ENCODE data around the gene MAP3K4.

DNA sequence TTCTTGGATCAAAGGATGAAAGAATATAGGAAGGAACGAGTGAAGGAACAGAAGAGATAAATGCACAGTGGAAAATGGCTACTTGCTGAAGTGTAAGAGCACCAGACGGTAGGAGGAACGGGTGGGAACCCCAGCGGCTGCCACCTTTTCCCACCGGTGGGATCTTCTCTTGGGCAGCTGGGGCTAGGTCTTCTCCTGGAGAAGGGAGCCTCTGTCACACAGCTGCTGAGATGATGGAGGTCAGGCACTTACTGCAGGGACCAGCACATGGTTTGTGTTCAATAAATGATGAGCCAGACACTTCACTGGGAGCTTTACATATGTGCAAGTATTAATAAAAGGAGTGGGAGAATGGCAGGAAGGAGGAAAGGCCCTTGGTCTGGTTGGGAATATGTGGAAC is 158.6 kb downstream of the MAP3K4 start:
- TF ChIP-seq, protein P1, sequence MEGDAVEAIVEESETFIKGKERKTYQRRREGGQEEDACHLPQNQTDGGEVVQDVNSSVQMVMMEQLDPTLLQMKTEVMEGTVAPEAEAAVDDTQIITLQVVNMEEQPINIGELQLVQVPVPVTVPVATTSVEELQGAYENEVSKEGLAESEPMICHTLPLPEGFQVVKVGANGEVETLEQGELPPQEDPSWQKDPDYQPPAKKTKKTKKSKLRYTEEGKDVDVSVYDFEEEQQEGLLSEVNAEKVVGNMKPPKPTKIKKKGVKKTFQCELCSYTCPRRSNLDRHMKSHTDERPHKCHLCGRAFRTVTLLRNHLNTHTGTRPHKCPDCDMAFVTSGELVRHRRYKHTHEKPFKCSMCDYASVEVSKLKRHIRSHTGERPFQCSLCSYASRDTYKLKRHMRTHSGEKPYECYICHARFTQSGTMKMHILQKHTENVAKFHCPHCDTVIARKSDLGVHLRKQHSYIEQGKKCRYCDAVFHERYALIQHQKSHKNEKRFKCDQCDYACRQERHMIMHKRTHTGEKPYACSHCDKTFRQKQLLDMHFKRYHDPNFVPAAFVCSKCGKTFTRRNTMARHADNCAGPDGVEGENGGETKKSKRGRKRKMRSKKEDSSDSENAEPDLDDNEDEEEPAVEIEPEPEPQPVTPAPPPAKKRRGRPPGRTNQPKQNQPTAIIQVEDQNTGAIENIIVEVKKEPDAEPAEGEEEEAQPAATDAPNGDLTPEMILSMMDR (conservative IDR thresholded peaks at IDR 0.05; ENCODE audit: low read length): no peak
- no peak for TF ChIP-seq EZH2phosphoT487 (IDR thresholded peaks at IDR 0.05; ENCODE audit: borderline replicate concordance)
